GM18502 (cell line): Measurements from ENCODE around the gene ZFYVE1.
"Not testable (repeated sequence)": the region's sequence is repeated elsewhere in the genome, so short reads cannot be mapped to it uniquely, and the experiment has no call there.

Experiments
- ATAC-seq: cut with Tn5 transposase; IDR thresholded peaks from one replicate; pipeline ENCODE4 v1.9.1; 2021; ENCODE audit warnings: mild to moderate bottlenecking; ENCODE audit not compliant: unreplicated experiment, poor library complexity

The ZFYVE1 gene

DNA sequence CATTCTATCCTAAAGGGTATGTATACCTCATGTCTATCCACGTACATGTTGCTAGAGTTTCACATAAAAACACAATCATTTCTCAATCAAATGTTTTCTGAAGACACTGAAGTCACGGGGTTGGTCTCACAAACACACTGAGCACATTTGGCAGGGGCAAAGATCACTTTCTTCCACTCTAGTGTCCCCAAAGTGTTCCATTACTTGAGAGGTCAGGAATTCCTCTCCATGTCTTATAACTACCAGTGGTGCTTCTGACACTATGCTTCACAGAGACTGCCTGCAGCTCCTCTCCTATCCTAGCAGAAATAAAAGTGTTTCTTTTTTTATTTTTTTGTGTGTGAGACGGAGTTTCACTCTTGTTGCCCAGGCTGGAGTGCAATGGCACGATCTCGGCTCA lies 19.1 kb downstream of the ZFYVE1 start:
- ATAC-seq: no peak

DNA sequence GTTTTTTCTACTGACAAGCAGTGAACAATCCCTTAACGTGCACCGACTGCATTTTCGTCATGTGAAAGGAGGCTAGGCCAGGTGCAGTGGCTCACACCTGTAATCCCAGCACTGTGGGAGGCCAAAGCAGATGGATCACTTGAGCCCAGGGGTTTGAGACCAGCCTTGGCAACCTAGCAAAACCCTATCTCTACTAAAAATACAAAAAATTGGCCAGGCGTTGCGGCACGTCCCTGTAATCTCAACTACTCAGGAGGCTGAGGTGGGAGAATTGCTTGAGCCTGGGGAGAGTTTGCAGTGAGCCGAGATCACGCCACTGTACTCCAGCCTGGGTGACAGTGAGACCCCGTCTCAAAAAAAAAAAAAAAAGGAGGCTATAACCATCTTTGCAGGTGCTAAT lies 22.3 kb downstream of the ZFYVE1 start:
- ATAC-seq: not testable (repeated sequence)

DNA sequence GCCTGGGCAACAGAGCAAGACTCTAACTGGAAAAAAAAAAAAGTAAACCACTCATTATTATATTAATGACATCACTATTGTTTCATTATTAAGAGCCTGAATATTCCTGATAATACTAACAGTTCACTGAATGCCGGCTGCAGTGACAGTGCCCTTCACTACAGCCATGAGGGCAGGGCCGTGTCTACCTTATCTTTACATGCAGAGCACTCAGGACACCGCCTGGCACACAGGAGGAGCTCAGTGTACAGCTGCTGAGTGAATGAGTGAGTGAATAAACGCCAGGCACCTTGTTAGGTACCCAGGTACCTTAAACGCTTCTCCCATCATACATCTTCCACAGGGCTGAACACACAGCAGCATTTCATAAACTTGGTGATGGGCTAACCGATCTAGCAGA lies 23.2 kb downstream of the ZFYVE1 start:
- ATAC-seq: no peak

DNA sequence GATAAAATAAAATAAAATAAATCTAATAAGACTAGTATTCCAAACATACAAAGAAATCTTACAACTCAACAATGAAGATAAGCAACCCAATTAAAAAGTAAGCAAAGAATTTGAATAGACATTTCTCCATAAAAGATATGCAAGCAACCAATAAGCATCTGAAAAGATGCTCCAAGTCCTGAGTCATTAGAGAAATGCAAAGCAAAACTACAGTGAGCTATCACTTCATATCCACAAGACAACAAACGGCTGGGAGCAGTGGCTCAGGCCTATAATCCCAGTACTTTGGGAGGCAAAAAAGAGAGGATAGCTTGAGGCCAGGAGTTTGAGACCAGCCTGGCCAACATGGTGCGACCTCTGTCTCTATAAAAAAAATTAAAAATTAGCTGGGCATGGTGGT lies 26.8 kb downstream of the ZFYVE1 start:
- ATAC-seq: no peak

DNA sequence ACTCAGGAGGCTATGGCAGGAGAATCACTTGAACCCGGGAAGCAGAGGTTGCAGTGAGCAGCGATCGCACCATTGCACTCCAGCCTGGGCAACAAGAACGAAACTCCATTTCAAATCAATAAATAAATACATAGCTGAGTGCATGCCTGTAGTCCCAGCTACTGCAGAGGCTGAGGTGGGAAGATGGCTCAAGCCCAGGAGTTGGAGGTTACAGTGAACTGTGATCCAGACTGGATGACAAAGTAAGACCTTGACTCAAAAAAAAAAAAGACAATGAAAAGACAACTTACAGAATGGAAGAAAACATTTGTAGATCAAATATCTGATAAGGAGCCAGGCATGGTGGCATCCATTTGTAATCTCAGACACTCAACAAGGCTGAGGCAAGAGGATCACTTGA lies 27.6 kb downstream of the ZFYVE1 start:
- no peak for ATAC-seq

DNA sequence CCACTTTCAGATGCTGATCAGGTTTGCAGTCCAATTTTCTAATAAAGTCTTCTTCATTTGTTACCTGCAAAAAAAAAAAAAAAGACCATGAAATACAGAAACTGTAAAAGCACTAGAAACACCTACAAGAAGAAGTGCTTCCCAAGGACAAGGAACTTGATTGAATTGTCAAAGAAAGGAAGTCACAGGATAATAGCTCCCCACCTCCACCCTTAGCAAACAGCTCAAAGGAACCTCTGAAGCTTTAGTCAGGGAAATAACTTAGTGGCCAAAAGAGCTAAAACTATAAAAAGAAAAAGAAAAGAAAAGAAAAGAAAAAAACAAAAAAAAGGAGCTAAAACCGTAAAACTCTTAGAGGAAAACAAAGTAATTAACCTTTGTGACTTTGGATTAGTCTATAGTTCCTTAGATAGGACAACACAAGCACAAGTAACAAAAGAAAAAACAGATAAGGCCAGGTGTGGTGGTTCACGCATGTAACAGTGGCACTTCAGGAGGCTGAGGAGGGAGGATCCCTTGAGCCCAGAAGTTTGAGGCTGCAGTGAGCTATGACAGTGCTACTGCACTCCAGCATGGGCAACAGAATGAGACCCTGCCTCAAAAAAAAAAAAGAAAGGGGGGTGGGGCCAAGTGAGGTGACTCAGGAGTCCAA lies 28.5 kb downstream of the ZFYVE1 start:
- ATAC-seq: no peak

DNA sequence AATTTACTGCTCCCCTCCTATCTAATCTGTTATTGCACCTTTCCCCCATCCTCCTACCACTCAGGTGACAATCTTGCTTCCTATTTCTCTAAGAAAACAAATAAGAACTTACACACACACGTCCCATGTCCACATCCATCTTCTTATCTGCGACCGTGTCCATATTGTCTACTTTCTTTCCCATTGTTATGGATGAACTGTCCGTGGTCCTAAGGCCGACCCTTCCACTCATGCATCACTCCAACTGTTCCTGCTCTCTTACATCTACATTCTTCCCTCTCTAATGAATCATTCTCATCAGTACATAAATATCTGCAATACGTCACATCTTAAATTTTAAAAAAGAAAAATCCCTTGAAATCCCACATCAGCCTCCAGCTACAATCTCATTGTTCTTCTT lies 30.0 kb downstream of the ZFYVE1 start:
- ATAC-seq: no peak

DNA sequence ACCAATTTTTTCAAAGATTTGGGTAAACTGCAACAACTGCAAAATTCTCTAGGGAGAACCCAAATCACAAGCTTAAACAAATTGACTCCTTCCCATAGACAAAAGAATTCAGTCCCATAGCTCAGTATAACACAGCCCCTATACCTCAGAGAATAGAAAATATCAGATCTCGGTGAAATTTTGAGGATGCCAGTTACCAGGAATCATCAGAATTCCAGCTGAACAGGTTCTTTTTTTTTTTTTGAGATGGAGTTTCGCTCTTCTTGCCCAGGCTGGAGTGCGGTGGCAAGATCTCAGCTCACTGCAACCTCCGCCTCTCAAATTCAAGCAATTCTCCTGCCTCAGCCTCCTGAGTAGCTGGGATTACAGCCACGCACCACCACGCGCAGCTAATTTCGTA lies 36.7 kb downstream of the ZFYVE1 start:
- no peak for ATAC-seq

DNA sequence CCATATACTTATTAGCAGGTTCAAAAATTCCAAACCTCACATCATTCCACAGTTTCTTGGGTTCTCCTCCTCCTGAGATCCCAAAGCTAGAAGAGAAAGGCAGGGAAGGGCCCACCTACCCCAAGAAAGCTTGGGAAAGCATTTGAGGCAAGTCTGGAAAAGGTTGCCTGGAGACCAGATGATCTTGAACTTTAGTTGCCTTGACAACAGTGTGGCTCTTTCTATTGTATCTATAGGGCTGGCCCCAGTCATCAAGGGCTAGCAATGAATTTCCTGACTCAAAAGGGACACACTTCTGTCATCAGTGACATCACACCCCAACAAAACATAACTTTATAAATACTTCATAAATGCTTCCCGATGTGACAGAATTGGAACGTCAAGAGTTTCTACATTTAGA lies 40.0 kb downstream of the ZFYVE1 start:
- ATAC-seq: no peak

DNA sequence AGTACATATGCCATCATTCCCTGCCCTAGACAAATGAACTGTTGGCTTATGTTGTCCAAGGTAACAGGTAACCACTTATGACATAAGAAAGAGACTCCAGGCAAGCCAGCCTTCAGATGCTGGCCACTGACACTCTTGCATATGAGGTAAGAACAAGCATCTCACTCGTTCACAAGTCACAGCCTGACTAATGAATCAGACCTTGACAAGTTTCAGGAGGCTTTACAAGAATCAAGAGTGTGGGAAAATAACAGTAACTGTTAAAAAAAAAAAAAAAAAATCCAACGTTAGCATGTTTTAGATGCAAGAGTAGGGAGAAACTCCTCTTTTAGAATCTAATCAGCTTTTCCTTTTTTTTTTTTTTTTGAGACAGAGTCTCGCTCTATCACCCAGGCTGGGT lies 40.7 kb downstream of the ZFYVE1 start:
- no peak for ATAC-seq

DNA sequence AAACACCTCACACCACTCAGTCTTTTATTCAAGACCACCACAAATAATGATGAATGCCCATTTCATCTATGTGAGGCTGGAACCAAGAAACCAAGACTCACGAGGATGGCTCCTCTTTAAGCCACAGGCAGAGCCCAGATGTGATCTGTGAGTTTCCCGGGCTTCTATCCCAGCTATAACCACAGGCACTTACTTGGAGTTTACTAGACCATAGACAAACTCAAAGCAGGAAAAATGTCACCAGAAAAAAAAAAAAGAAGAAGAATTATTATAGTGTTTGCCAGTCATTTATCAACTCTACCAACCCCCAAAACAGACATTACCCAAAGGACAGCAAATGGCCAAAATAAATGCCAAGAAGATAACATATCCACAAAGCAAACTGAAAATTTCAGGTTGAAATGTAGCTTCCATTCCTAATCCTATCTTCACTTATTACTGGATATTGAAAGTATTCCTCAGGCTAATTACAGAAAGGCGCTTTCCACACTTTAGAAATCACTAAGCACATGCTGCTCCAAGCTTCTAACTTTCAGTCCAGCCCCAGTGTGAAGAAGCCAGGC lies 44.7 kb downstream of the ZFYVE1 start:
- no peak for ATAC-seq

DNA sequence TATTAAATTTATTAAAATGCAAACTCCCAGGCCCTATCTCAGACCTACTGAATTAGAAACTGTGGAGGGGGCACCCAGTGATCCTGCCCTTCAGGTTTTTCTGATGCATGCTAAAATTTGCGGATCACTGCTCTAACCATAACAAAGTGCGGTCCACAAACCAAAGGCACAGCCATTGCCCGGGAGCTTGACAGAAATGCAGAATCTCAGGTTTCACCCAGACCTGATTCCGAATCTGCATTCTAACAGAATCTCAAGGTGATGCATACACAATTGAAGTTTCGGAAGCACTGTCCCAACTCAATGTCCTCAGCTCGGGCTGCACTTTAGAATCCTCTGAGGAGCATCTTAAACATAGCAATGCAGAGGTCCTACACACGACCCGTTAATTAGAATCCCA lies 46.0 kb downstream of the ZFYVE1 start:
- no peak for ATAC-seq

DNA sequence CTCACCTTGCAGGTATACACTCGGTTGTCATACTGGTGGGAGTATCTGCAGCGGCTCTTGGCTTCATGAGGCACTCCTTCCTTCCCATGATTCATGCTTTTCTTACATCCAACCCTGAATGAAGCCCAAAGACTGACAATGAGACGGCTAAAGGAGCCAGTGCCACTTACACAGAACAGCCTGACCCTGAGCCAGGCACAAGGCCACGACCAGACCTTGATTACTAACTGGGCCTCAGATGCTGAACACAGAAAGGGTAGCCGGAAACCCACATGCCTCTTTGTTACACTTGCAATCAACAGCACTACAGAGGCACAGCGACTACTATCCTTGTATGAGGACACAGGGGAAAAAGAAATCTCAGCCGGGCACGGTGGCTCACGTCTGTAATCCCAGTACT lies 48.0 kb downstream of the ZFYVE1 start:
- no peak for ATAC-seq

DNA sequence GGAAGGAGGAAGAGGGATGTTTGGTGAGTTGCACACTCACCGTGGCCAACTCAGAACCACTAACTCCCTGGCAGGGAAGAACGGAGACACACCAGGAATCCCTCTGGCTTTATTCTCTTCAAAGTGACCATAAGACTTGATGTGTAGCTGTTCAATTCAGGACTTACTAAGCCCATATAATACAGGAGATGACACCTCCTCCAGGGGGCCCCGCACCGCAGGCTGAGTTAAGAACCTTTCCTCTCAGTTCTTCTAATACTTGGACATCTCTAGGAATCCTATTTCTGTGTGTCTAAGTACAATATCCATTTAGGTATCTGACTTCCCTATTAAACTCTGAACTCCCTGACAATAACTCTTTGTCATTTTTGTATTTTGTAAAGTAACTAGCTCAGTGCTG lies 51.1 kb downstream of the ZFYVE1 start:
- ATAC-seq: no peak

DNA sequence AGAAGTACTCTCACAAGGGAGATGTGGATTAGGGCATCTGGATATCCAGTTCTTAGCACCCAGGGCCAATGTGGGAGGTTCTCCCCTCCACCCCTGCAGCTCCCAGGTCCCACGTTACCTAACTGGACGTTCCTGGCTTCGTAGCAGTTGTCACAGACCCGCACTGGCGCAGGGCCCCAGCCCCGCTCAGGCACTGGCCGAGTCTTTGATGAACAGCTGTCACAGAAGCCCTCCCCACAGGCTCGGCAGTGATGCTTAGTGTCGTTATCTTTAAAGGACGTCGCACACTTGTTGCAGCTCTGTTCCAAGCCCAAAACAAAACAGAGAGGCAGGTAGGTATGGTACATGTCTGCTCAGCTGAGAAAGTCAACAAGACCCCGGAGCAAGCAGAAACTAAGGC lies 52.2 kb downstream of the ZFYVE1 start:
- no peak for ATAC-seq

DNA sequence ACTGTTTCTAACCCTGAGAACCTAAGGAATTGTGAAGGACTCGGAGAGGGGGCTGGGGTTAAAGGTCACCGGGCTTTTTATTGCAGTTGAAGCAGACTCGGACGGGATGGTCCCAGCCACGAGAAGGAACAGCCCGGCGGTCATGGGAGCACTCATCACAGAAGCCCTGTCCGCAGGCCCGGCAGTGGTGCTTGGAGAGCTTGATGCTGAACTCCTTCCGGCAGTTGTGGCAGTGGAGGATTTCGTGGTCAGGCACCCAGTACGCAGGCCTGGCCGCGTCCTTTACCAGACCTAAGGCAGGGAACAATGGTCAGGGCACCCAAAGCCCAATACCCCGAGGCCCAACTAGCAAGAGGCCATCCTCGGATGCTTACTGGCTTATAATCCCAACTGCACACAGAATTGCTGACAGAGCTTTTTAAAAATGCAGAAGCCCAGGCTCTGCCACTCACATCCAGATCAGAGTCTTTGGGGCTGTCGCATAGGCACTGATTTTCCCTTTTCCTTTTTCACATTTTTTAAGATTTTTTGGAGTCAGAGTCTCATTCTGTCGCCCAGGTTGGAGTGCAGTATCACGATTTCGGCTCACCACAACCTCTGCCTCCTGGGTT lies 56.0 kb downstream of the ZFYVE1 start:
- ATAC-seq: no peak

DNA sequence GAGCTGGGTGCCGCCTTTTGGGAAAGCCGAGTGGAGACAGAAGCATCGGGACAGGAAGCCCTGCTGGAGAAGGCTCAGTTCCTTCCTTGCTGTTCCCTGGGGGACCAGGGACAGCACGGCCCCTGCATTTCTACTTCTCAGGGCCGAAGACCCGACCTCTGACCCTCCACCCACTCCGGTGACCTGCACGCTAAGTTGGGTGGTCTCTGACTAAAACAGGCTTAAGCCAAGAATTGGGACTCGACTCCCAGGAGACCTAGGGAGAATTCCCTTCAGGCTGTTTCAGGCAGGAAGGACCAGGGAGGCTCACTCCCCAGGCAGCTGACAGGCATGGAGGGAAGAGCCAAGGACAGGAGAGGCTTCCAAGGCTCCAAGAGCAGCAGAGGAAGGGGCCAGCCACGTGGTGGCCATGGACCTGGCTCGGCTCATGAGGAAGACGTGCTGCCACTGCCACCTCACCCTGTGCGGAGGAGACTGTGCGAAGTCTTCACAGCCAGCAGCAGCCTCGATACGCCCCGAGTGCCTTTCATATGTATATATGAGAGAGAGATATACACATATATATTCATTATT lies 56.8 kb downstream of the ZFYVE1 start:
- no peak for ATAC-seq

DNA sequence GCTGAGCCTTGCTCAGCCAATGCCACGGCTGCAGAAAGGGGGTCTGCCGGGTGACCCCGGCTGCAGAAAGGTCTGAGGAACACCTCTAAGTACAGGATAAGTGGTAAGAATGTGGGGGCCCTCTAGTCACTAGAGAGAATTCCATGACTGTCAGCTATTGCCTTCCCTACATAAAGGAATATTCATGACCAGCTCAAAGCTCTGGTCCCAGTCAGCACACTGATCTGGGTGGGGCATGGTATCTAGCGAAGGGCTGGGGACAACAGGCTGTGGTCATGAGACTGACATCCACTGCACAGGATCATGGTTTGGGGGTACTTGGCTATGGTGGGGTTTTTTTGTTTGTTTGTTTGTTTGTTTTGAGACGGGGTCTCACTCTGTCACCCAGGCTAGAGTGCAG lies 58.6 kb downstream of the ZFYVE1 start:
- ATAC-seq: no peak

DNA sequence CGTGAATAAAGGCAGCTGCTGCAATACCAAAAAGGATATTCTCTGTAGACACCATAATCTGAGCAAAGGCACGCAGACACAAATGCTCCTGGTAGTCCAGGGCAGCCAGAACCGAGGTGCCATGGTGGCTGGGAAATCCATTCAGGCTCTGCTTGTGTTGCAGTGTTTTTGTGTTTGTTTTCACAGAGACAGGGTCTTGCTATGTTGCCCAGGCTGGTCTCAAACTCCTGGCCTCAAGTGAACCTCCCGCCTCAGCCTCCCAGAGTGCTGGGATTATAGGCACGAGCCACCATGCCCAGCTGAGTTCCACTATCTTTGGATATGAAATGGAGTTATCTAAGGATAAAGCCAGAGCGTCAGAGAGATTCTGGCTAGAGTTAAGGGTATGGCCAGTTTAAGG lies 60.9 kb downstream of the ZFYVE1 start:
- no peak for ATAC-seq

DNA sequence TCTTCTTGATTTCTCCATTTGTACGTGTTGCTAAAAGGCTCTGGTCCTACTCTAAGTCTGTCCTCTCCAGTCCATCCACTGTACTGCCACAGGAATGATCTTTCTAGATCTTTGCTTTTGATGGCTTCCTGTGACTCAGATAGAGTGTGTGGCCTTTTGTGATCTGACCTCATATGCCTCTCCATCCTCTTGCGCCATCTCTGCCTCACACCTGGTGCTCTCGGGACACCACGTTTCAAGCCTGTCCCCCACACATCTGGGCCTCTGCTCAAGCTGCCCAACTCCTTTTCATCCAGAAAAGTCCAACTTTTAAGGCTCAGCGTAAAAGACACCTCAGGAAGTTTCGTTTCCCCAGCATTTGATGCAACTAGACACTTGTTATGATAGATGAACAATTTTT lies 61.7 kb downstream of the ZFYVE1 start:
- ATAC-seq: no peak

DNA sequence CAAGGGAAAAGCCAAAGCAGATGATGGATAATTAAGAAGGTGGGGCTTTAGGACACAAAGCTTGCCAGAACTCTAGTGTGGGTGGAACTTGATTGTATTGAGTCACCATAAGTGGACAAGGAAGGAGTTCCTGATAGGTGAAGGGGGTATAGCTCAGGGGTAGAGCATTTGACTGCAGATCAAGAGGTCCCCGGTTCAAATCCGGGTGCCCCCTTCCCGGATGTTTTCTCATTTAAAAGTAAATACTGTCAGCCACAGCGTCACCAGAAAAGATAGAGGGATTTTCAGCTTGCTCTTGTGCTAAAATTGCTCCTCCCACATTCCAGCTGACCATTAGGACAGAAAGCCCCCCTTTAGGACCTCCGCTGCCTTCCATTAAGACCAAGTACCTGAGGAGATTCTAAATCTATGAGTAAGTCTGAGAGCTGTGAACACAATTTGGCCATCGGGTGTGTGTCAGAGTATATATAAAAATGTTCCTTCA lies 64.0 kb downstream of the ZFYVE1 start:
- no peak for ATAC-seq

DNA sequence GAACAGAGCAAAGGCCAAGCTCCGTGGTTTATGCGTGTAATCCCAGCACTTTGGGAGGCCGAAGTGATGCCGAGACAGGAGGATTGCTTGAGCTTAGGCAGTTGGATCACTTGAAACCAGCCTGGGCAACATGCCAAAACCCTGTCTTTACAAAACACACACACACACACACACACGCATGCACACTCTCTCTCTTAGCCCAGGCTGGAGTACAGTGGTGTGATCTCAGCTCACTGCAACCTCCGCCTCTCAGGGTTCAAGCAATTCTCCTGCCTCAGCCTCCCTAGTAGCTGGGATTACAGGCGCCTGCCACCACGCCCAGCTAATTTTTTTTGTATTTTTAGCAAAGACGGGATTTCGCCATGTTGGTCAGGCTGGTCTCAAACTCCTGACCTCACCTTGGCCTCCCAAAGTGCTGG lies 64.6 kb downstream of the ZFYVE1 start:
- not testable (repeated sequence) for ATAC-seq
